ENCODE data around the gene CYSTM1.
"Not testable (repeated sequence)": the region's sequence is repeated elsewhere in the genome, so short reads cannot be mapped to it uniquely, and the experiment has no call there.

GRCh38 chr5:140154710-140155381 lies 20.1 kb upstream of the CYSTM1 start:
- TF ChIP-seq, protein P1, sequence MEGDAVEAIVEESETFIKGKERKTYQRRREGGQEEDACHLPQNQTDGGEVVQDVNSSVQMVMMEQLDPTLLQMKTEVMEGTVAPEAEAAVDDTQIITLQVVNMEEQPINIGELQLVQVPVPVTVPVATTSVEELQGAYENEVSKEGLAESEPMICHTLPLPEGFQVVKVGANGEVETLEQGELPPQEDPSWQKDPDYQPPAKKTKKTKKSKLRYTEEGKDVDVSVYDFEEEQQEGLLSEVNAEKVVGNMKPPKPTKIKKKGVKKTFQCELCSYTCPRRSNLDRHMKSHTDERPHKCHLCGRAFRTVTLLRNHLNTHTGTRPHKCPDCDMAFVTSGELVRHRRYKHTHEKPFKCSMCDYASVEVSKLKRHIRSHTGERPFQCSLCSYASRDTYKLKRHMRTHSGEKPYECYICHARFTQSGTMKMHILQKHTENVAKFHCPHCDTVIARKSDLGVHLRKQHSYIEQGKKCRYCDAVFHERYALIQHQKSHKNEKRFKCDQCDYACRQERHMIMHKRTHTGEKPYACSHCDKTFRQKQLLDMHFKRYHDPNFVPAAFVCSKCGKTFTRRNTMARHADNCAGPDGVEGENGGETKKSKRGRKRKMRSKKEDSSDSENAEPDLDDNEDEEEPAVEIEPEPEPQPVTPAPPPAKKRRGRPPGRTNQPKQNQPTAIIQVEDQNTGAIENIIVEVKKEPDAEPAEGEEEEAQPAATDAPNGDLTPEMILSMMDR (IDR thresholded peaks at IDR 0.05; ENCODE audit: low read length): not testable (repeated sequence)
- not testable (repeated sequence) for TF ChIP-seq EZH2 (IDR thresholded peaks at IDR 0.05; ENCODE audit: borderline replicate concordance, low read length)

Measured in OCI-LY1 (cell line).